Keratinocyte (primary cell): ENCODE data around the gene FGF16. TPM values are rescaled to one million over a fixed set of nuclear protein-coding genes. Genes with fewer than 3 reads are reported as not detected.

Experiments
- DNase-seq: peaks from one replicate; pipeline ENCODE4 v3.0.0-alpha.2; 2011; ENCODE audit warnings: low read depth, missing footprints, low spot score
- FAIRE-seq: peaks from 2 replicates; lab custom pipeline; 2011; peaks lifted over from hg19 to GRCh38; lab: Jason Lieb, UNC
- H2AFZ ChIP-seq: 2 replicates; pipeline ENCODE4 v1.6.0; 2012; ENCODE audit warnings: low read length, control low read depth, inconsistent platforms; ENCODE audit not compliant: control insufficient read depth
- H3K27ac ChIP-seq: 2 replicates; pipeline ENCODE4 v1.5.1; 2011; ENCODE audit warnings: low read length; ENCODE audit not compliant: control insufficient read depth, insufficient read depth
- H3K27me3 ChIP-seq: 3 replicates; pipeline ENCODE4 v1.6.0; 2011; ENCODE audit warnings: low read length; ENCODE audit not compliant: control insufficient read depth, insufficient read depth; ENCODE audit errors: extremely low read depth
- H3K36me3 ChIP-seq, 2 experiments: 2 replicates in 1 of 2; 3 replicates in 1 of 2; pipeline ENCODE4 v1.5.1; 2011; ENCODE audit warnings: low read length in 2 of 2, mild to moderate bottlenecking in 1 of 2; ENCODE audit not compliant: control insufficient read depth in 2 of 2, insufficient read depth in 2 of 2; ENCODE audit errors: extremely low read depth in 1 of 2
- H3K4me1 ChIP-seq: 3 replicates; pipeline ENCODE4 v1.5.1; 2011; ENCODE audit warnings: low read length; ENCODE audit not compliant: control insufficient read depth, insufficient read depth; ENCODE audit errors: extremely low read depth
- H3K4me2 ChIP-seq: 3 replicates; pipeline ENCODE4 v1.6.0; 2011; ENCODE audit warnings: low read depth, low read length; ENCODE audit not compliant: control insufficient read depth, insufficient read depth; ENCODE audit errors: extremely low read depth
- H3K4me3 ChIP-seq, 3 experiments: fragments of 200-600 bp in 1 of 3; sonication (generic) in 1 of 3; 2 replicates in 2 of 3; 3 replicates in 1 of 3; pipeline ENCODE4 v1.5.1; 2011 to 2016; ENCODE audit warnings: low read length in 3 of 3, mild to moderate bottlenecking in 3 of 3, control low read depth in 2 of 3, inconsistent platforms in 1 of 3, low read depth in 1 of 3, mixed read lengths in 1 of 3, mixed run types in 1 of 3, moderate library complexity in 1 of 3; ENCODE audit not compliant: control insufficient read depth in 2 of 3, insufficient read depth in 2 of 3; ENCODE audit errors: extremely low read depth in 1 of 3
- H3K79me2 ChIP-seq: 2 replicates; pipeline ENCODE4 v1.6.0; 2012; ENCODE audit warnings: low read length; ENCODE audit not compliant: control insufficient read depth, insufficient read depth
- H3K9ac ChIP-seq: 3 replicates; pipeline ENCODE4 v1.6.0; 2011; ENCODE audit warnings: low read length; ENCODE audit not compliant: control insufficient read depth, insufficient read depth; ENCODE audit errors: extremely low read depth
- H3K9me1 ChIP-seq: 3 replicates; pipeline ENCODE4 v1.6.0; 2011; ENCODE audit warnings: low read length; ENCODE audit not compliant: control insufficient read depth, insufficient read depth; ENCODE audit errors: extremely low read depth
- H3K9me3 ChIP-seq: 2 replicates; pipeline ENCODE4 v1.5.1; 2012; ENCODE audit warnings: low read depth, low read length; ENCODE audit not compliant: control insufficient read depth
- H4K20me1 ChIP-seq: 3 replicates; pipeline ENCODE4 v1.6.0; 2011; ENCODE audit warnings: low read length; ENCODE audit not compliant: control insufficient read depth, insufficient read depth; ENCODE audit errors: extremely low read depth
- CTCF ChIP-seq, 3 experiments: IDR thresholded peaks in 1 of 3; conservative IDR thresholded peaks in 1 of 3; optimal IDR thresholded peaks in 1 of 3; 2 replicates in 2 of 3; 3 replicates in 1 of 3; pipeline versions ENCODE3 to v1.5.1; 2011; ENCODE audit warnings: low read length in 3 of 3, mild to moderate bottlenecking in 3 of 3, moderate library complexity in 2 of 3, control low read depth in 1 of 3, inconsistent platforms in 1 of 3; ENCODE audit not compliant: insufficient read depth in 2 of 3; ENCODE audit errors: extremely low read depth in 1 of 3
- EZH2 ChIP-seq: IDR thresholded peaks from one replicate; pipeline ENCODE4 v1.6.1; 2012; ENCODE audit warnings: inconsistent platforms, mild to moderate bottlenecking, low read length, moderate library complexity
- dilution Hi-C: fragments of 300-500 bp; cut with MboI; formaldehyde crosslinking; loops from one replicate; pipeline ENCODE4 v1.7.0; 2020; ENCODE audit warnings: low sequenced_read_pairs; ENCODE audit not compliant: extremely low pct_ligation_motif_present
- polyA plus RNA-seq, 5 experiments: library from polyadenylated mRNA; depleted of rRNA in 3 of 5; stranded (reverse) in 3 of 5; stranded (forward) in 1 of 5; unstranded in 1 of 5; fragments of >200 nt; gene quantifications; 1 replicate in 1 of 5; 2 replicates in 3 of 5; 3 replicates in 1 of 5; pipeline versions ENCODE4 v1.2.1 to v1.2.3, GENCODE V29; 2011 to 2012; ENCODE audit warnings: missing spikeins in 2 of 5, low read depth in 1 of 5, low replicate concordance in 1 of 5

FGF16 gene
- polyA plus RNA-seq, 1 donor (not counting 4 experiments of a cell fraction or from before 2014, with no cell fraction given), result not detected

GRCh38 chrX:77415161-77415560 lies 32.0 kb upstream of the FGF16 start:
- H3K36me3 ChIP-seq, result no peaks in the 10 kb centered on the region
- no peak overlapping the region for H3K4me2 ChIP-seq
- FAIRE-seq, result no peak
- no peaks in the 10 kb centered on the region for H4K20me1 ChIP-seq
- H2AFZ ChIP-seq, result no peak overlapping the region
- no peak for DNase-seq
- TF ChIP-seq CTCF (optimal IDR thresholded peaks at IDR 0.05 in 1 of 3, IDR thresholded peaks at IDR 0.05 in 1 of 3, conservative IDR thresholded peaks at IDR 0.05 in 1 of 3; ENCODE audit: extremely low read depth in 1 of 3, insufficient read depth in 2 of 3, low read length in 3 of 3), result peak in 2 of 3 experiments; percentile 22 to 26
- TF ChIP-seq EZH2, result no peak
- no peaks in the 10 kb centered on the region for H3K4me1 ChIP-seq
- H3K9me1 ChIP-seq, result no peaks in the 10 kb centered on the region
- no peaks in the 10 kb centered on the region for H3K27me3 ChIP-seq
- H3K9me3 ChIP-seq, result no peaks in the 10 kb centered on the region
- dilution Hi-C loops, result no loop called here
- H3K27ac ChIP-seq, result no peak overlapping the region
- no peak overlapping the region for H3K9ac ChIP-seq
- H3K79me2 ChIP-seq, result no peaks in the 10 kb centered on the region
- H3K4me3 ChIP-seq, result no peak overlapping the region

- Histone ChIP-seq H3K4me2 (no peak overlapping the region), H3K4me1 (no peaks in the 10 kb centered on the region), H3K27me3 (no peaks in the 10 kb centered on the region), H2AFZ (no peak overlapping the region), H3K9ac (no peak overlapping the region), H4K20me1 (no peaks in the 10 kb centered on the region), H3K9me3 (no peaks in the 10 kb centered on the region), H3K9me1 (no peaks in the 10 kb centered on the region), H3K4me3 (no peak overlapping the region), H3K27ac (no peak overlapping the region), H3K36me3 (no peaks in the 10 kb centered on the region), H3K79me2 (no peaks in the 10 kb centered on the region)
- dilution Hi-C loops, result no loop called here
- DNase-seq, result no peak
- TF ChIP-seq EZH2 (no peak), CTCF (optimal IDR thresholded peaks at IDR 0.05 in 1 of 3, IDR thresholded peaks at IDR 0.05 in 1 of 3, conservative IDR thresholded peaks at IDR 0.05 in 1 of 3; ENCODE audit: extremely low read depth in 1 of 3, insufficient read depth in 2 of 3, low read length in 3 of 3) (no peak)
- FAIRE-seq, result no peak
These were observed 31.3 kb upstream of the FGF16 start for GRCh38 chrX:77415882-77416281.
